ENCODE results near the gene FSTL3.

DNA sequence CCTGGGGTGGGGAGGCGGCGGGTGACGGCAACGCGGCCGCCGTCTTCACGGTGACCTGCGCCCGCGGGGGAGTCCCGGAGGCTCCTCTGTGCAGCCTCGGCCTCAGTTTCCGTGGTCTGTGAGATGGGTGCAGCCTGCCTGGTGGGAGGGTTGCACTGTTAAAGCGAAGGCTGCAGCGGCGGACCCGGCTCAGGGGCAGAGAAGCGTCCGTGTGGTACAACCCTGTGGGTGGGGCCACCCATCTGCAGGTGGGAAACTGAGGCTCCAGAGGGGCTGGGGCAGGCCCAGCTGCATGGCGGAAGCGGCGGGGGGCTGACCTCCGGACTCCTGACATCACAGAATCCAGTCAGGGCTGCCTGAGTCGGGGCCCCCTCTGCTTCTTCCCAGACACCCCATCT lies 36.0 kb upstream of the FSTL3 start:
- TF ChIP-seq SP1 (IDR thresholded peaks at IDR 0.05) (no peak), BHLHE40 (IDR thresholded peaks at IDR 0.05; ENCODE audit: borderline replicate concordance) (no peak), ARNT (IDR thresholded peaks at IDR 0.05) (no peak)

All from HEK293T (cell line).